GM19438 (cell line): ENCODE data around the gene NEAT1.
A peak's percentile ranks its signal among the peaks of the same experiment; 100 is the strongest.

Experiments
- ATAC-seq: cut with Tn5 transposase; IDR thresholded peaks from one replicate; pipeline ENCODE4 v1.9.1; 2021; ENCODE audit warnings: low read depth; ENCODE audit not compliant: unreplicated experiment

Gene NEAT1

GRCh38 chr11:65477149-65477965, 54.8 kb downstream of the NEAT1 start:
- ATAC-seq: peak; percentile 70

DNA sequence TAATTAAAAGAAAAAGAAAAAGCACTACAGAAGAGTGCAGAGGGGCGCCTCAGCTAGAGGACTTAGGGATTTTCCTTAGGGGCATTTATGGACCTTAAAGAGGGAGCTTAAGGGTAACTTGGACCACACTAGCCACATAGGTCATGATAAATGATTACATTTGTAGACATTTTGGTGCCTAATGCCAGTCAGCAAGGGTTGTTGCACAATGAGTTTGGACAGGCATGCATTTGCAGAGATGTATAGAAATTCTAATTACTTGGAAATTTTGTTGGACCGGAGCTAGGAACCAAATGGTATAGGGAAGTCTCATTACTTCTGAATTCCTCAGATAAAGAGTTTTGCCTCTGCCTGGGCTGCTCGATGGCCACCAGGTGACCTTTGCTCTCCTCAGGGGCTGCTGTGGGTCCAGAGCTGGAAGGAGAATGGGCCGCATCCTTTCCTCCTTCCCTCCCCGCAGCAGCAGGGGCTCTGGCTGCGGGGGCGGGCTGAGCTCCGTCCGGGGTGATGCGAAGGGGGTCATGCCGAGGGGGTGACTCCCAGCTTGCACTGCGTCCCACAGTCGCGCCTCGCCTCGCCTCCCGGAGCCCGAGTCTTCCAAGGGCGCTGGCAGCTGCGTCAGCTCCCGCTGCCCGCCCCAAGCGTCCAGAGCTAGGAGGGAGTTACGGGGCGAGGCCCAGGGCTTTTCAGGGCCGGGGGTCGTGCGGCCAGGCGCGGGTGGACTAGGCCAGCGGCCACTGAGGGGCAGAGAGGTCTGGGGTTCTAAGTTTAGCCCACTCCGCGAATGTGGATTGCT, 56.0 kb downstream of the NEAT1 start:
- no peak for ATAC-seq

GRCh38 chr11:65479184-65480145, 56.9 kb downstream of the NEAT1 start:
- ATAC-seq: no peak

DNA sequence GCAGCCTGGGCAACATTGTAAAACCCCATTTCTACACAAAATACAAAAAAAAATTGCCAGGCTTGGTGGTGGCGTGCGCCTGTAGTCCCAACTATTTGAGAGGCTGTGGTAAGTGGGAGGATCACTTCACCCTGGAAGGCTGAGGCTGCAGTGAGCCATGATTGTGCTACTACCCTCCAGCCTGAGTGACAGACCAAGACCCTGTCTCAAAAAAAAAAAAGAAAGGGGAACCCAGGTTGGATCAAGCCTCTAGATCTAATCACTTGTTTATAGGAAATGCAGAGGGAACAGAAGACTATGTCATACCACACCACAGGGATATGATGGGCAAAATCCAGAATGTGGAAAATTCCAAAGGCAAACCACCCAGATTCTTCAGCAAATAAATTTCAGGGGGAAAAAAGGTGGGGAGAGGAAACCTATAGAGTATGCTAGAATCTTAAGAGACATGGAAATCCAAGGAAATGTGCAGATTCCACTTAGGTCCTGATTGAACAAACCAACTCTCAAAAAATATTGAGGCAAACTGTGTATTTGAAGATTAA, 59.8 kb downstream of the NEAT1 start:
- ATAC-seq: no peak

- ATAC-seq: no peak
Measured at GRCh38 chr11:65485920-65486219, 63.3 kb downstream of the NEAT1 start.

- no peak for ATAC-seq
Measured at GRCh38 chr11:65486570-65487466, 64.2 kb downstream of the NEAT1 start.

DNA sequence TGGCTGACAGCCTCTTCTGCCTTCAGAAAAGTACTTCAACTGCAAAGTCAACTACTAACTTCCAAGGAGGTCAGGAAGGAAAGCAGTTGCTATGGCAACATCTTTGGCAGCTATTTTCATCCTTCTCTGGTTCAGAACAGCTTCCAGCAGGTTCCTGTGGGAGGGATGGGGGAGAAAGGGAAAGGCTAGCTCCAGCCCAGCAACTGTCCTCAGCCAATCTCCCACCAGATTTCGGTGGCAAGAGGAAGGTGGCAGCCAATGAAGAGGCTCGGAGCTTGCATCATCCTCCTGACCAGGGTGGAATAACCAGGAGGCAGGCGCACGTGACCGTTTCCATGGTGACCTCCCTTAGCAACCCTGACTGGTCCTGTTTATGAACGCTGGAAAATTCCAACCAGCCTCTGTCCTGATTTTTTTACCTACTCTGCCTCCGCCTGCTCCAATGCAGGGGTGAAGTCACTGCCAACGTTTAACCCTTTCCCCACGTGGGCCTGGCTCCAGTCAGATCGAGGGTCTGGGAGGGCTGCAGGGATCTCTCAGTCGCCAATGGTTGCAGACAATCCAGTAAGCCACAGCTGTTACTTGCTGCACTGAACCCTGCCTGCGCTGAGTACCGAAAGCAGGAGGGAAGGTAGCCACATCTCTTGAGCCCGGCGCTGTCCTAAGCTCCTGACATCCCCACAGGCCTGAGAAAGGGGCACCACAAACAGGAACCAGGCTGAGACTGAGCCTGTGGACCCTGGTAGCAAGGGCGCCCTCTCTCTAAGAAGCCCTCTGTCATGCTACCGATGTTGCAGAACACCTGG, 65.1 kb downstream of the NEAT1 start:
- peak; percentile 57 for ATAC-seq

DNA sequence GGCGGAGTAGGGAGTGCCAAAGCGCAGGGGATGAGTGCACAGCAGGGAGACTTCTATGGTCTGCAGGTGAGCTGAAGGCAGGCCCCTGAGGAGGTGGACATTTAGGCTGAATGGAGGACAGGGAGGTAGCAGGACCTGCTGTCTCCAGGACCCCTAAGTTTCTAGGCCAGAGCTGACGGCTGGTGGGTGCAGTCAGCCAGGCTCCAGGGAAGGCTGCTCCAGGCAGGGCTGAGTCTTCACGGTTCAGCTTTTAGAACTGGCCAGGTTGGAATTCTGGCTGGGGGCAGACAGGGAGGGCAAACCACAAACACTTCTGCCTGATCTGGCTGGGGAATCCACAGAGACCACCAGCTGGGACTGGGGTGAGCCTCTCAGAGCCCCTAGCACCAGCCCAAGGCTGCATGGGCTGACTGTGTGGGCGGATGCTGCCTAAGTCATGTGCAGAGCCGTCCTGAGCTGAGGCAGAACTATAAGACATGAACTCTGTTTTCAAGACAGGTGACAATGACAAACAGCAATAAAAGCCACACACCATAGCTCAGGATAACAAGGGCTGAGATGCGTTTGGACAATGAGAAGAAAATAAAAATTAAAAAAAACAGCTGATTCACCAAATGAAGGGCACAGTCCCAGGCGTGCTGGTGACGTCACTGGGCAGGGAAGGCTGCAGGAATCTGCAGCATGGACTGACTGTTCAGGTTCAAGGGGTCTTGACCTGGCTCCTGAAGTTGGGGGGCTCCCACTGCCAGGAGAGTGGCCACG, 65.9 kb downstream of the NEAT1 start:
- no peak for ATAC-seq

DNA sequence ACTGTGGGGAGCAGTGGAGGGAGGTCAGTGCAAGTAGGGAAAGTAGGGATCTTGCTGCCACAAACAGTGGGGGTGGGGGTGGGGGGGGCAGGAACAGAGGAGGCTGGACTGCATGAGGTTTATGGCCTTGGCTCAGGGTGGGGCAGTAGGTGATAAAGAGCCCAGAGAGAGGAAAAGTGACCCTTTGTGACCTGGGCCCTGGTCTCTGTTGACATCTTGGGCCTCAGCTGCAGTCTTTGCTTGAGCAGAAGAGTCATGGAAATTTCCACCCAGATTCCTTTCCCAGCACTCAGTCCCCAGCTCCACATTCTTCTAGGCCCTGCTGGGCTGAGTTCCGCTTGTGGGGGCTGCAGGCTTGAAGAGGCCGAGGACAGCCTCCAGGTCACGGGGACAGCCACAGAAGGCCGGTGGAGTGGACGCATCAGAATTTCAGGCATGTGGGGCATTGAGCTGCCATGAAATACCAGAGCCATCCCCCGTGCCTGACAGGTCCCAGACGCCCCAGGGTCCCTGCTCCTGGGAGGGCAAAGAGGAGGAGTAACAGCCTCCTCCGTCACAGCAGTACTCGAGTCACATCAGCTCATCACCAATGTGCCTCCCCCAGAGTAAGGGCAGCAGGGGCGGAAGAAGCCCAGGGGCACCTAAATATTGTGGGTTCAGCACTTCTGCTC, 66.6 kb downstream of the NEAT1 start:
- ATAC-seq: no peak

DNA sequence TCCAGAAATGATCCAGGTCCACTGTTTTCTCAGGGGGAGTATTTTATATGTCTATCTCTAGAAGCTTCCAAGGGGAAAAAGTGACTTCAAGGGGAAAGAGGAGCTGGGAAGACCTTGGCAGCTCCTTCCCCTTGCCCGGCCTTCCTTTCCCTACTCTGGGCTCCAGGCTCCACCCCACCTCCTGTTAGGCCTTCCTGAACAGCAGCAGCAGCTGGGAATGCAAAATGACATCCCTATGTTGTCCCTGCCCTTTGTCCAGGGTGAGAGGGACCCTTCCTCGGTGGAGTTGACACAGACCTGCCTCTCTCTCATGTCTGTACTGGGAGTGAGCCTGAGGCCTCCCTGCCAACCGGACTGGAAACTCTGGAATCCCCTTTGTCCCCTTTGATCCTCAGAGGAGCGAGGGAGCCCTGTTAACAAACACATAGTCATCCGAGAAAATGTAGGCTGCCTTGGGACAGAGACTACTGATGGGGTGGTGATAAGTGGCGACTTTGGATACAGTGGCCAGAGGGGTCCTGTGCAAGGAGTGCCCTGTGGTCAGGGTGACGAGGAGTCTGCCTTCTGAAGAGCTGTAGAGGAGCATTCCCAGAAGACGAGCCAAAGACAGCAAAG, 67.2 kb downstream of the NEAT1 start:
- ATAC-seq: no peak

GRCh38 chr11:65491163-65491465, 68.5 kb downstream of the NEAT1 start:
- ATAC-seq: no peak

DNA sequence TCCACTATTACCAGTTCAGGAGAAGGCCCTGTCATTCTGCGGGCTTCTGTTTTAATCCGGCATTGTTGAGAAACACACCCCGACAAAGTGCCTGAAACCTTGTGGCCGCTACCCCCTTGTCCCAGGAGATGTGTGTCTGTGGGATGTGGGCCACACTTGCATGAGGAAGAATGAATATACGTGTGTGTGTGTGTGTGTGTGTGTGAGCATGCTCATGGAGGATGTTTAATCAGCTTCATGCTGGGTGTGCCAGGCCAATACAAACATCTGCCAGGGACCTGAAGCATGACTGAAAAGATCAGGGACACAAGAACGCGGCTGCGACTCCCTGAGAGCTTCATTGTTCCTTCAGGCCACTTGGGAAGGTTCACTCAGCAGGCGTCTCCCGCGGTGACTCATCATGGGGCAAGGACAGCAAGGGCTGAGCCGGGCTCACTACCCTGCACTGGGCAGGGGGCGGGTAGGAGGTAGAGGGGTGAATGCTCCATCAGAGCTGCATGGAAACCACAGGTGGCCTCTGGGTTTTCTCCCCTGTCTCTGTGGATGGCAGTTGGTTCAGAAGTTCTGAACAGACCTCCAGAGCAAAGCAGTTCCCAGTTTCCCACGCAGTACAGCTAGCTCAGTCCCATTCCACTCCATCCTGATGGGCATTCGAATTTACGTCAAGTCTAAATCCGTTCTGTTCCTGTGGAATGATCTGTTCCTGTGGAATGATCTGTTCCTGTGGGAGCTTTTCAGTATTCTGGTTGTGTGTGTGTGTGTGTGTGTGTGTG, 69.2 kb downstream of the NEAT1 start:
- no peak for ATAC-seq

GRCh38 chr11:65492387-65492636, 69.7 kb downstream of the NEAT1 start:
- no peak for ATAC-seq

- no peak for ATAC-seq
Measured at GRCh38 chr11:65492637-65493366, 70.2 kb downstream of the NEAT1 start.

DNA sequence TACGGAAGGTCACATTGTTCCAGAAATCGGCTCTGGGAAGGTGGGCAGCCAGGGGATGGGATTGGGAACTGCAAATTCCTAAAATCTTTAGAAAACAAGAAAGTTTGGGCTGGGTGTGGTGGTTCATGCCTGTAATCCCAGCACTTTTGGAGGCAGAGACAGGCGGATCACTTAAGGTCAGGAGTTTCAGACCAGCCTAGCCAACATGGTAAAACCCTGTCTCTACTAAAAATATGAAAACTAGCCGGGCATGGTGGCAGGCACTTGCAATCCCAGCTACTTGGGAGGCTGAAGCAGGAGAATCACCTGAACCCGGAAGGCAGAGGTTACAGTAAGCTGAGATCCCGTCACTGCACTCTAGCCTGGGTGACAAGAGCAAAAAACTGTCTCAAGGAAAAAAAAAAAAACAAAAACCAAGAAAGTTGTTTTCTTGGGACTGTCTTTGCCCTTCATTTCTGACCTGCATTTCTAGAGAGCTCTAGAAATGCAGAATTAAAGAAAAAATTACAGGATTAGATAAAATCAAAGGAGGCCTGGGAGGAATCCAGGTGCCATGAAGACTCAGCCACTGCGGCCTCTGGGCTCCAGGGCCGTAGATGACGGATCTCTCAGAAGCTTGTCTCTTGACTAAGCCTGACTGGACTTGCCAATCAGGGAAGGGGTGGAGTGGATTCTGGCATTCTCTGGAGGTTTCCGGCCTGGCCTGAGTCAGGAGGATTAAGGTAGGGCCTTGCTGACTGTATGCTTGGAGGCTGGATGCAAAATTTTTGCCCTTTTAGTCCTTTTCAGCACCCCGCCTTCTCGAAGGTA, 71.0 kb downstream of the NEAT1 start:
- ATAC-seq: no peak
